ENCODE results near the gene PRR13.
"Not testable (repeated sequence)": the region's sequence is repeated elsewhere in the genome, so short reads cannot be mapped to it uniquely, and the experiment has no call there.

The PRR13 gene, protein sequence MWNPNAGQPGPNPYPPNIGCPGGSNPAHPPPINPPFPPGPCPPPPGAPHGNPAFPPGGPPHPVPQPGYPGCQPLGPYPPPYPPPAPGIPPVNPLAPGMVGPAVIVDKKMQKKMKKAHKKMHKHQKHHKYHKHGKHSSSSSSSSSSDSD

GRCh38 chr12:53441040-53441833, at the start of gene PRR13:
TSS of gene PRR13 (plus strand) at chr12:53441734. CDS start at chr12:53442715, 981 bp downstream.
- intact Hi-C loops (cut with micrococcal nuclease): loop anchor here (1.0 kb wide), 1 partner anchor 10 kb away; no protein-coding TSS in a partner anchor
- Mint-ChIP-seq H3K27ac (peak within 1 kb of the TSS; percentile 97), H3K27me3 (no peaks in the 10 kb centered on the region), H3K4me1 (ENCODE audit: low read depth) (peaks cover 38% of the 10 kb centered on the region), H3K36me3 (ENCODE audit: low read depth) (peaks cover 47% of the 10 kb centered on the region), H3K9me3 (no peaks in the 10 kb centered on the region), H3K4me3 (peak within 1 kb of the TSS; percentile 93)

DNA sequence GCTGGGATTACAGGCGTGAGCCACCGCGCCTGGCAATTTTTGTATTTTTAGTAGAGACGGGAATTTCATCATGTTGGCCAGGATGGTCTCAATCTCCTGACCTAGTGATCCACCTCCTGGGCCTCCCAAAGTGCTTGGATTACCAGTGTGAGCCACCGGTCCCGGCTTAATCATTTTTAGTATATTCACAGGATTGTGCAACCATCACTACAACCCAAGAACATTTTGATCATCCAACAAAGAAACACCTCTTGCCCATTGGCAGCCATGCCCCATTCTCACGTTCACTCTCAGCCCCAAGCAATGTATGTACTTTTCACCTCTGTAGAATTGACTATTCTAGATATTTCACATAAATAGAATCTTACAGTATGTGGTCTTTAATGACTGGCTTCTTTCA, 41.6 kb upstream of the PRR13 start:
- H3K4me3 Mint-ChIP-seq: no peak overlapping the region
- intact Hi-C loops (cut with micrococcal nuclease): no loop called here
- no peaks in the 10 kb centered on the region for H3K9me3 Mint-ChIP-seq
- peaks cover 82% of the 10 kb centered on the region for H3K36me3 Mint-ChIP-seq (ENCODE audit: low read depth)
- peaks cover 5% of the 10 kb centered on the region for H3K4me1 Mint-ChIP-seq (ENCODE audit: low read depth)
- H3K27me3 Mint-ChIP-seq: no peaks in the 10 kb centered on the region
- no peak overlapping the region for H3K27ac Mint-ChIP-seq

GRCh38 chr12:53402351-53402750, 39.2 kb upstream of the PRR13 start:
- H3K4me1 Mint-ChIP-seq (ENCODE audit: low read depth); H3K4me3 Mint-ChIP-seq; intact Hi-C loops (cut with micrococcal nuclease); H3K27me3 Mint-ChIP-seq; H3K9me3 Mint-ChIP-seq; H3K27ac Mint-ChIP-seq: not testable (repeated sequence)
- H3K36me3 Mint-ChIP-seq (ENCODE audit: low read depth): peaks cover 83% of the 10 kb centered on the region

- Mint-ChIP-seq H3K27ac (peak overlapping the region; percentile 3), H3K4me3 (no peak overlapping the region), H3K9me3 (no peaks in the 10 kb centered on the region), H3K4me1 (ENCODE audit: low read depth) (no peaks in the 10 kb centered on the region), H3K27me3 (no peaks in the 10 kb centered on the region), H3K36me3 (ENCODE audit: low read depth) (peaks cover 83% of the 10 kb centered on the region)
- intact Hi-C loops (cut with micrococcal nuclease): no loop called here
Measured at GRCh38 chr12:53402871-53403270, 38.7 kb upstream of the PRR13 start.

- no peaks in the 10 kb centered on the region for H3K9me3 Mint-ChIP-seq
- no peak overlapping the region for H3K4me3 Mint-ChIP-seq
- H3K27ac Mint-ChIP-seq: no peak overlapping the region
- peaks cover 31% of the 10 kb centered on the region for H3K4me1 Mint-ChIP-seq (ENCODE audit: low read depth)
- H3K27me3 Mint-ChIP-seq: no peaks in the 10 kb centered on the region
- peaks cover 92% of the 10 kb centered on the region for H3K36me3 Mint-ChIP-seq (ENCODE audit: low read depth)
- intact Hi-C loops (cut with micrococcal nuclease): no loop called here
Measured at GRCh38 chr12:53410951-53411350, 30.6 kb upstream of the PRR13 start.

DNA sequence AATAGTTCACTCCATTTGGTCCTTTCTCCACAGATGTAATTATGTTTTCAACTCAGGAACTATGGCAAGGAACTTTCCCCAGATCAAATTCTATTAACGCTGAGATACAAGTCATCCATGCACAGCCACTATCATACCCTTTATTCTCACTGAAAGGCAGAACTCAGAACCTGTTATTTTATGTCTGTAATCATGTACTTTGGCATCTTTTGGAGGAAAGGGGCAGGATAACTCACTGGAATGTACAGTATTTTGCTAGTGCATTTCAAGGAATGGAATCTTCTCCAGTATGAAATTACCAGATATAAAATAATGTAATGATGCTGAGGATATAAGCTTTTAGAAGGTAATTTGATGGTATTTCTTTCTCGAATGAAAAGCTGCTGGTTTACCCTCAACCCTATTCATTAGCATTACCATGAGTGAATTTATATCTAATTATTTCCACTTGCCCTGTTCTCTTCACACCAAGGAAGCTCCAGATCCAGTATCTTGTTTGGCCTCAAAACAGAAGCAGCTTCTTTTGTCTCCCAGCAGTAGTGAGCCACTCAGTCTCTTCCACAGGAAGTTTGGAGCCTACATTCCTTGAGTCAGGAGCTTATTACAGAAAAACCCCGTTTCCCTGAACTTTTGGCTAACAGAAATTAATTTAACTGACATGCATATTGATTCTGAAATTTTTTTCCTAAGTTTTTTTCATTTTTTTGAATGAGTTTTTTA, 27.9 kb upstream of the PRR13 start:
- Mint-ChIP-seq H3K36me3 (ENCODE audit: low read depth) (peaks cover 65% of the 10 kb centered on the region), H3K9me3 (no peaks in the 10 kb centered on the region), H3K27me3 (peaks cover 5% of the 10 kb centered on the region), H3K4me1 (ENCODE audit: low read depth) (peaks cover 51% of the 10 kb centered on the region), H3K27ac (no peak overlapping the region), H3K4me3 (no peak overlapping the region)
- intact Hi-C loops (cut with micrococcal nuclease): no loop called here

DNA sequence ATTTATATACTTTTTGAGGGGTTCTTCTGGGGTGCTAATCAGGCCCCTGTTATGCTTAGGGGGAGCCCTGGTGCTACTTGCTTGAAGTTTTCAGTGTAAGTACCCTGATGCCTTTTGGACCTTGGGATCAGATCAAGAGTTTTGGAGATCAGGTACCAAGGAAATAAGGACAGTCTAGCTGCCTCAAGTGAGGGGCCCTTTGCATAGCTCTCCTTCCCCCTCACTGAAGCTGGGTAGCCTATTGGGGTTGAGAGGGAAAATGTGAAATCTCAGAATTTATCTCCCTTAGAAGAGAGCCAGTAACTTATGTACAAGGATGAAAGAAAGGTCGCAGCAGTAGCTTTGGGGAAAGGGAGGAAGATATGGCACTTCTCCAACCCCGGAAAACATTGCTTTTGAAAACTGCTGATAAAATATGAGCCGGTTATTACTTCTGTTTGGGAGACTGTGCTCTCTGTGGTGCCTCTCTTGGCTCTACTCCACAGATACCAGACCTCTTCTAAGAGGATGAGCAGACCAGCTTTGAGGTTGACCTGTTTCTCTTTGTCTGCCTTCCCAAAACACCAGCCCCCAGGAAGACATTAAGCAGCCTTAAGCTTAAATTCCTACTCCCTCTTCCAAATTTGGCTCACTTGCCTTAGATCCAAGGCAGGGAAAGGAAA, 26.6 kb upstream of the PRR13 start:
- Mint-ChIP-seq H3K4me3 (no peak overlapping the region), H3K27ac (no peak overlapping the region)
- intact Hi-C loops (cut with micrococcal nuclease): no loop called here

DNA sequence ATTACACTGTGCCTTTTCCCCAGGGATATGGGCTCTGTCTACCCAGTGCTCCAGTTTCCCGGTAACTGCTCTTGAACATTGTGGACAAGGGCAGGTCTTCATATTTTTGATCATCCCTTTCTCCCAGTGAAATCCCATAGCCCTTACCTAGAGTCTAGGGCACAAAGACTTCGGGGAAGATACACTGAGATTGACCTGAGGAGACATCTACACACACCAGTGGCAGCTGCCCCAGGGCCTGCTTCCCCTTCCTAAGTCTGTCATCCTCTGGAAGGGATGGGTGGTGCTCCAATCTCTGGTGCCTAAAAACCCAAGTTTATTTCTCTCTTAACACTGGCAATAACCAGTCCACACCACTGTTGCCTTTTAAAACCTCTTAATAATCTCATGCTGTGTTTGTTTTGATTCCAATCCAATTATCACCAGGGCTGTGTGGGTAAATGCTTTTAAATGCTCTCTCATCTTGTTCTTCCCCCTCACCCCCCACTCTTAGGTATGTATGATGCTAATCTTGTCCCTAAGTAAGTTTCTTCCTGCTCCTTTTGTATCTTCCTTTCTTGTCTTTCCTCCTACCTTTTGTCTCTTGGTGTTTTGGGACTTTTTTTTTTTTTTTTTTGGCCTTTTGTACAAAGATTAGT, 25.7 kb upstream of the PRR13 start:
- peaks cover 61% of the 10 kb centered on the region for H3K4me1 Mint-ChIP-seq (ENCODE audit: low read depth)
- H3K27ac Mint-ChIP-seq; H3K9me3 Mint-ChIP-seq; H3K4me3 Mint-ChIP-seq; intact Hi-C loops (cut with micrococcal nuclease): not testable (repeated sequence)
- H3K27me3 Mint-ChIP-seq: peaks cover 24% of the 10 kb centered on the region
- peaks cover 43% of the 10 kb centered on the region for H3K36me3 Mint-ChIP-seq (ENCODE audit: low read depth)

More for the DNA sequence above, 26.6 kb upstream of the PRR13 start:
- Mint-ChIP-seq H3K27me3 (peaks cover 16% of the 10 kb centered on the region), H3K36me3 (ENCODE audit: low read depth) (peaks cover 53% of the 10 kb centered on the region), H3K4me1 (ENCODE audit: low read depth) (peaks cover 61% of the 10 kb centered on the region), H3K9me3 (no peaks in the 10 kb centered on the region)

GRCh38 chr12:53417291-53417816, 24.2 kb upstream of the PRR13 start:
- H3K36me3 Mint-ChIP-seq (ENCODE audit: low read depth): peaks cover 28% of the 10 kb centered on the region
- H3K4me3 Mint-ChIP-seq: peak overlapping the region; percentile 23
- H3K27me3 Mint-ChIP-seq: peaks cover 28% of the 10 kb centered on the region
- peak overlapping the region; percentile 62 for H3K27ac Mint-ChIP-seq
- H3K9me3 Mint-ChIP-seq; intact Hi-C loops (cut with micrococcal nuclease): not testable (repeated sequence)
- peaks cover 55% of the 10 kb centered on the region for H3K4me1 Mint-ChIP-seq (ENCODE audit: low read depth)

DNA sequence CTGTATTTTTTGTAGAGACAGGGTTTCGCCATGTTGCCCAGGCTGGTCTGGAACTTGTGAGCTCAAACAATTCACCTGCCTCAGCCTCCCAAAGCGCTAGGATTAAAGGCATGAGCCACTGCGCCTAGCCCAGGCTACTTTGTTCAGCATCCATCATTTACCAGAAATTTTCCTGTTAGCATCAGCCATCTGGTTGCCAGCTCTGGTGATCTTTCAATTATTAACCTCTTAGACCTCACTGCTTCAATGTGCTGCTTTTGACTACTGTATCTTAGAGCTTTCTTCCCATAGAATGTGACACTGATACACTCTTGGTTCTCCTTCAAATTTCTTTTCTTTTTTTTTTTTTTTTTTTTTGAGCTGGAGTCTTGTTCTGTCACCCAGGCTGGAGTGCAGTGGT, 23.3 kb upstream of the PRR13 start:
- peak overlapping the region; percentile 62 for H3K27ac Mint-ChIP-seq
- peaks cover 20% of the 10 kb centered on the region for H3K36me3 Mint-ChIP-seq (ENCODE audit: low read depth)
- H3K4me1 Mint-ChIP-seq (ENCODE audit: low read depth): peaks cover 50% of the 10 kb centered on the region
- no peak overlapping the region for H3K4me3 Mint-ChIP-seq
- intact Hi-C loops (cut with micrococcal nuclease): no loop called here
- peaks cover 28% of the 10 kb centered on the region for H3K27me3 Mint-ChIP-seq
- H3K9me3 Mint-ChIP-seq: no peaks in the 10 kb centered on the region

DNA sequence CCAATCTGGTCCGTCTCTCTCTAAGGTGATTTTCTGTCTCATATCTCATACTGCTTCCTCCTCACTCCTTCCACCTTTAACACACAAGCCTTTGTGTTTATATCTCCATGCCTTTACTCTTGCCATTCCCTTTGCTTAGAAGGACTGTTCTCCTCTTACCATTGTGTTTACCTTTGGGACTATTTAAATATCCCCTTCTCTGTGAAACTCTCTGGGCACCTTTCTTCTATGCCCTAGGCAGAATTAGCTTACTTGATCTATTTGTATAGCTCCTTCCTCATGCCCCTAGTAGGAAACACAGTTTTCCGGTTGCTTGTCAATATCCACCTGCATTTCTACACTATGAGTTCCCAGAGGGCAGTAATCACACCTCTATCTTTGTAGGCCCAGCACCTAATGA, 21.8 kb upstream of the PRR13 start:
- Mint-ChIP-seq H3K36me3 (ENCODE audit: low read depth) (peaks cover 4% of the 10 kb centered on the region), H3K4me3 (no peak overlapping the region), H3K27ac (no peak overlapping the region), H3K4me1 (ENCODE audit: low read depth) (peaks cover 56% of the 10 kb centered on the region), H3K27me3 (peaks cover 30% of the 10 kb centered on the region), H3K9me3 (no peaks in the 10 kb centered on the region)
- intact Hi-C loops (cut with micrococcal nuclease): loop anchor here (5.0 kb wide), 1 partner anchor 37 kb away; the partner anchor contains the start of gene SP1

DNA sequence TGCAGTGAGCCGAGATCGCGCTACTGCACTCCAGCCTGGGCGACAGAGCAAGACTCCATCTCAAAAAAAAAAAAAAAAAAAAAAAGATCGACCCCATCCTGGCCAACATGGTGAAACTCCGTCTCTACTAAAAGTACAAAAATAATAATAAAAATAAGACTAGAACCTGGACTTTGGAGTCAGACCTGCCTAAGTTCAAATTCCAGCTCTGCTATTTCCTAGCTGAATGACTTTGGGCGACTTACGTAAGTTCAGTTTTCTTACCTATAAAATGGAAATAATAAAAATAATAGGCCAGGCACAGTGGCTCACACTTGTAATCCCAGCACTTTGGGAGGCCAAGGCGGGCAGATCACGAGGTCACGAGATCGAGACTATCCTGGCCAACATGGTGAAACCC, 19.3 kb upstream of the PRR13 start:
- intact Hi-C loops (cut with micrococcal nuclease): loop anchor here (5.0 kb wide), 1 partner anchor 40 kb away; the partner anchor contains the start of gene SP1
- not testable (repeated sequence) for H3K27ac Mint-ChIP-seq; H3K36me3 Mint-ChIP-seq (ENCODE audit: low read depth); H3K4me3 Mint-ChIP-seq; H3K9me3 Mint-ChIP-seq
- Mint-ChIP-seq H3K4me1 (ENCODE audit: low read depth) (peaks cover 32% of the 10 kb centered on the region), H3K27me3 (peaks cover 31% of the 10 kb centered on the region)

DNA sequence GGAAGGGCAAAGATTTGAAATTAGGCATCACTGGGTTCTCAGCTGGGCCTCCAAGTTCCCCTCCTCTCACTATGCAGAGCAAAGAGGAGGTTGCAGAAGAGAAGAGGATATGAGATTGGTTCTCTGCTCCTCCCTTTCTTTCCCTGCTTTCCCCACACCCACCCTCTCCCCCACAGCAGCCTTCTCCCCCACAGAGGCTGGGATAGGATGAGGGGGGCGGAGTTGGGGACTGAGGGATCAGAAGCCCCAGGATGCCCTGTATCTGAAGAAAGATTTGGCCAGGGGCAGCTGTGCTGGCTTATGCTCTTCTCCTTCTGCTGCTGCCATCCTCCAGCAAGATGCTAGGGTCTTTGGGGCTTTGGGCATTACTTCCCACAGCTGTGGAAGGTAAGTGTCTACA, 17.9 kb upstream of the PRR13 start, which contains the start of gene AMHR2:
Gene AMHR2 (plus strand): TSS at position 259 of the 400 bp plus-strand sequence. CDS start 80 bp downstream, at position 339.
- Mint-ChIP-seq H3K4me1 (ENCODE audit: low read depth) (peaks cover 25% of the 10 kb centered on the region), H3K36me3 (ENCODE audit: low read depth) (no peaks in the 10 kb centered on the region), H3K9me3 (no peaks in the 10 kb centered on the region), H3K27me3 (peaks cover 32% of the 10 kb centered on the region), H3K4me3 (no peak within 1 kb of the TSS), H3K27ac (no peak within 1 kb of the TSS)
- intact Hi-C loops (cut with micrococcal nuclease): loop anchor here (5.0 kb wide), 1 partner anchor 41 kb away; the partner anchor contains the start of gene SP1

Data from dendritic cell treated with granulocyte-macrophage colony-stimulating factor and Interleukin-4, amounts not matched to agents 40 ng/mL and 50 ng/mL, for 4 days (primary cell).